ENCODE measurements around the gene ZNF451. TPM values are rescaled to one million over a fixed set of nuclear protein-coding genes. Genes with fewer than 3 reads are reported as not detected.
A peak's percentile ranks its signal among the peaks of the same experiment; 100 is the strongest.

Gene ZNF451
- total and polyA plus RNA-seq, 5 donors, result 11.0 to 41.9 (median 27.8) TPM

DNA sequence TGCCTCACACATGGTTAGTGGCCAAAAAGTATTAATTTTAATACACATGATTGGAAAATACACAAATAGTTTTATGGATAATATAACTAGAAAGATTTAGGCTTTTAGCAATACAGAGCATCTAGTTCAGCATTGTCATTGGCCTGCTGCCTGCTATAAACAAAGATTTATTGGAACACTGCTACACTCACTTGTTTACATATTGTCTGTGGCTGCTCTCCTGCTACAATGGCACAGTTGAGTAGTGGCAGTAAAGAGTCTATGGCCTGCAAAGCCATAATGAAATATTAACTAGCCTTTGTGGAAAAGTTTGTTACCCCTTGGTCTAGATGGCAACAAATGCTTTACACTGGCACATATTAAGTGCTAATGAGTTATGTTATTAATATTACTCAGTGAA, 37.8 kb downstream of the ZNF451 start:
- intact Hi-C loops (cut with DNase I), result no loop called here

DNA sequence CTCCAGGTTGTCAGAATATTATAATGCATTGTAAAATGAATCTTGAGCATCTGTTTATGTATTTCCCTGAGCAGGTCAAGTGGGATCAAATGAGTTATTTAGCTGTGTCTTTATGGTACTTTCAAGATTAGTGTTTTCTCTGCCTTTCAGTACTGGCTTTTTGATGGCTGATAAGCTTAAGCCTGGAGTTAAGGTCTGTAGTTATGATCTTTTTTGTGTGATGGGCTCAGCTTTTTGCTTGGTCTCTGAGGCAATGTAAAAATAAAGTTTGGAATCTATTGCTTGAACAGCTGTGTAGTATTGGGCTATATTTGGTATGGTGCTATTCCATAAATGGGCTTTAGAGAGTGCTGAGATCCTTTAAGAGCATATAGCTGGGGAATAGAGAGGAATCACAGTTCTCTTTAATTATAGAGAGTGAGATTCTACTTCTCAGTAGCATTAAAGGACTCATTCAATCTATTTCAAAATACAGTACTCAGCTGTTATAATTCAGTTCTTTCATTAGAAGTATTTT, 40.7 kb downstream of the ZNF451 start:
- intact Hi-C loops (cut with DNase I), result no loop called here
- no peak overlapping the region for H3K4me3 ChIP-seq (ENCODE audit: low read length)
- no peaks in the 10 kb centered on the region for H3K4me1 ChIP-seq (ENCODE audit: control insufficient read depth, insufficient read depth, low read length)
- DNase-seq (no peak), ATAC-seq (no peak)
- no peak overlapping the region for H3K27ac ChIP-seq (ENCODE audit: low read length)
- no peaks in the 10 kb centered on the region for H3K27me3 ChIP-seq (ENCODE audit: control insufficient read depth, insufficient read depth)
- no peaks in the 10 kb centered on the region for H3K9me3 ChIP-seq (ENCODE audit: control insufficient read depth, low read length)

More for the DNA sequence above, 37.8 kb downstream of the ZNF451 start:
- H3K27ac ChIP-seq (ENCODE audit: low read length), result no peak overlapping the region
- no peaks in the 10 kb centered on the region for H3K4me1 ChIP-seq (ENCODE audit: control insufficient read depth, insufficient read depth, low read length)
- H3K9me3 ChIP-seq (ENCODE audit: control insufficient read depth, low read length), result no peaks in the 10 kb centered on the region
- no peak for DNase-seq
- ATAC-seq, result no peak
- no peaks in the 10 kb centered on the region for H3K27me3 ChIP-seq (ENCODE audit: control insufficient read depth, insufficient read depth)
- H3K4me3 ChIP-seq (ENCODE audit: low read length), result no peak overlapping the region

DNA sequence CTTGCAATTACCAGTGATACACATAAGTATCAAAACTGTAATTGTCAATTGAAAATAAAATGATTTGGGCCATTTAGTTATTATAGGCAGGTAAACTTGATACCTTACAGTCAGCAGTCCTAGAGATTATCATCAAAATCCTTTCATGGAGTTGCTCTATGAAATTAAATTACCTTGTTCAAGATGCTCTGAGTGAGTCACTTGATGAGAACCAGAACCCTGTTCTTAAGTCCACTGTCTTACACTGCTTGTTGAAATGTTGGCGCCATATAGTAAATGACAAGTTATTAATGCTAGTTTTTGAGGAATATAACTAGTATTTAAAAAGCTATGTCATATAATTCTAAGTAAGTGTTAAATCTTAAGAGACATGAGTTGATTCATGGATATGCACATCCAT, 45.0 kb downstream of the ZNF451 start:
- DNase-seq (no peak), ATAC-seq (no peak)
- H3K4me3 ChIP-seq (ENCODE audit: low read length), result no peak overlapping the region
- intact Hi-C loops (cut with DNase I), result no loop called here
- 95% methylated on average over 1 of the region's 1 CpG for WGBS
- no peaks in the 10 kb centered on the region for H3K27me3 ChIP-seq (ENCODE audit: control insufficient read depth, insufficient read depth)
- H3K9me3 ChIP-seq (ENCODE audit: control insufficient read depth, low read length), result no peaks in the 10 kb centered on the region
- no peak overlapping the region for H3K27ac ChIP-seq (ENCODE audit: low read length)
- H3K4me1 ChIP-seq (ENCODE audit: control insufficient read depth, insufficient read depth, low read length), result no peaks in the 10 kb centered on the region

DNA sequence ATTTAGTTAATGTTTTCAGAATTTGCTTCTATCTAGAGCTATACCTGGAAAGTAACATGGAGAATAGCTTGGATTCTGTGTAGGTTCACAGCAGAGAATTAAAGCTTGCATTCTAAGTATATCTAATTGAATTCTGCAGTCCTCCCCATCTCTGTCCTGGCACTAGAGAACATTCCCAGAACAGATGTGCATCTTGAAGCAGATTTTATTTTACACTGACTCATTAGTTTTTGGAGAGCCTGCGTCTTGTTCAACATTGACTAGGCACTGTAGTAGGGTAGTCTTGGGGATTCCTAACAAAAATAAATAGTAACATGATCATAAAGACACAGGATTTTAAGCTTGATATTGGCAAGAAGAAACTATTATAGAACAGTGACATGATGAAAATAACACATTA, 45.9 kb downstream of the ZNF451 start:
- 83% methylated on average over 1 of the region's 1 CpG for whole genome bisulfite sequencing
- intact Hi-C loops (cut with DNase I), result no loop called here
- H3K27me3 ChIP-seq (ENCODE audit: control insufficient read depth, insufficient read depth), result no peaks in the 10 kb centered on the region
- H3K4me3 ChIP-seq (ENCODE audit: low read length), result no peak overlapping the region
- H3K4me1 ChIP-seq (ENCODE audit: control insufficient read depth, insufficient read depth, low read length), result no peaks in the 10 kb centered on the region
- no peaks in the 10 kb centered on the region for H3K9me3 ChIP-seq (ENCODE audit: control insufficient read depth, low read length)
- DNase-seq (no peak), ATAC-seq (no peak)
- H3K27ac ChIP-seq (ENCODE audit: low read length), result no peak overlapping the region

DNA sequence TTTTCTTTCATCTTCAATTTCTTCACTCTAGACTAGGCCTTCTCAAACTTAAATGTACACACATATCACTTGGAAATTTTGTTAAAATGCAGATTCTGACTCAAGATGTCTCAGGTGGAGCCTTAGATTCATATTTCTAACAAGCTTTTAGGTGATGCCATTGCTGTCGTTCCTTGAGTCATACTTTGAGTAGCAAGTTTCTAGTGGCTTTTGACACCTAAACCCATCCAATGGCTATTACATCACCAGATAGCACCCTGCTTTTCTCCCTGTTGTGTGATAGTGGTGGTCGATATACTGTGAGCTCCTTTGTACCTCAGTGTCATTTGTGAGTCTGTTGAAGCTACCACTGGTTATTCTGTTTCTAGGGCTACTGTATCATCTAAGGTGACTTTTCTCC, 47.4 kb downstream of the ZNF451 start:
- no peaks in the 10 kb centered on the region for H3K9me3 ChIP-seq (ENCODE audit: control insufficient read depth, low read length)
- DNase-seq (no peak), ATAC-seq (no peak)
- intact Hi-C loops (cut with DNase I), result no loop called here
- 95% methylated on average over 2 of the region's 2 CpGs for WGBS
- no peaks in the 10 kb centered on the region for H3K27me3 ChIP-seq (ENCODE audit: control insufficient read depth, insufficient read depth)
- H3K4me1 ChIP-seq (ENCODE audit: control insufficient read depth, insufficient read depth, low read length), result no peaks in the 10 kb centered on the region
- H3K27ac ChIP-seq (ENCODE audit: low read length), result no peak overlapping the region
- no peak overlapping the region for H3K4me3 ChIP-seq (ENCODE audit: low read length)

DNA sequence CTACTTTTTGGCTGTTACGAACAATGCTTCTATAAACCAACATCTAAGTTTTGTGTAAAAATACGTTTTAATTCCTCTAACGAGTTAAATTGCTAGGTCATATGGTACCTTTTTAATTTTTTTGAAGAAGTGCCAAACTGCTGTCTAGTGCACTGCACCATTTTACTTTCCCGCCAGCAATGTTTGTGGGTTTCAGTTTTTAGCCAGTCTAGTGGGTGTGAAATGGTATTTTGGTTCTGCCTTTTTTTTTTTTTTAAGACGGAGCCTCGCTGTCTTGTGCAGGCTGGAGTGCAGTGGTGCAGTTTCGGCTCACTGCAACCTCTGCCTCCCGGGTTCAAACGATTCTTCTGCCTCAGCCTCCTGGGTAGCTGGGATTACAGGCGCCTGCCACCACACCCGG, 48.0 kb downstream of the ZNF451 start:
- 96% methylated on average over 11 of the region's 11 CpGs for WGBS
- H3K9me3 ChIP-seq (ENCODE audit: control insufficient read depth, low read length), result no peaks in the 10 kb centered on the region
- ATAC-seq (no peak), DNase-seq (peak in 1 of 3 donors; percentile 31)
- H3K4me3 ChIP-seq (ENCODE audit: low read length), result no peak overlapping the region
- H3K27me3 ChIP-seq (ENCODE audit: control insufficient read depth, insufficient read depth), result no peaks in the 10 kb centered on the region
- no peaks in the 10 kb centered on the region for H3K4me1 ChIP-seq (ENCODE audit: control insufficient read depth, insufficient read depth, low read length)
- intact Hi-C loops (cut with DNase I), result no loop called here
- no peak overlapping the region for H3K27ac ChIP-seq (ENCODE audit: low read length)

DNA sequence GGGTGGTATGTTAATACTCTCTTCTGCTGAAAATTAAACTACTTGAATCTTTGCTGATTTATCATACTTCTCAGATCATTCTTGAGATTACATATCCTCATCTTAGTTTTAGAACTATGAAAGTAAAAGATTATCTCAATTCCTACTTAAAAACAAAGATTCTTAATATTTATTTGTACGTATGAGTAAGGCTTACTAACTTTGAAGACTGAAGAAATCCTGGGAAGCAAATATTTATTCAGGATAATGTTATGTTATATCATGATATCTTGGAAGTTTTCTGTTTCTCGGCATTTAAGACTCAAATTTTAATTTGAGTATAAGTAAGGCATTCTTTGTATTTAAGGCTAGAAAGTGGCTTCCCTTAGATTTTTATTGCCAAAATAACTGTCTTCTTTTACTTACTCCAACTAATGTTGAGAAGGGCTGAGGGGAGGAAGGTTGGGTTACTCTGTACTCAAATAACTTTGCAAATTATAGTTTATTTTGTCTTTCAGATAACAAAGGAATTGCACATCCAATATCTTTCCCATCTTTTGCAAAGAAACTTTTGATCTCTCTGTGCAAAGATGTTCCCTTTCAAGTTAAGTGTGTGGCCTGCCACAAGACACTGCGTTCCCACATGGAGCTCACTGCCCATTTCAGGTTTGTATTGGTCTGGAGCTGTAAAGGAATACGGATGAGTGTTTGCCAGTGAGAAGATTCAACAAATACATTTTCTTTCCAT, 51.6 kb downstream of the ZNF451 start:
- no peaks in the 10 kb centered on the region for H3K4me1 ChIP-seq (ENCODE audit: control insufficient read depth, insufficient read depth, low read length)
- ATAC-seq (no peak), DNase-seq (no peak)
- H3K27me3 ChIP-seq (ENCODE audit: control insufficient read depth, insufficient read depth), result no peaks in the 10 kb centered on the region
- H3K9me3 ChIP-seq (ENCODE audit: control insufficient read depth, low read length), result no peaks in the 10 kb centered on the region
- no peak overlapping the region for H3K27ac ChIP-seq (ENCODE audit: low read length)
- H3K4me3 ChIP-seq (ENCODE audit: low read length), result no peak overlapping the region
- intact Hi-C loops (cut with DNase I), result no loop called here
- 96% methylated on average over 4 of the region's 4 CpGs for WGBS

DNA sequence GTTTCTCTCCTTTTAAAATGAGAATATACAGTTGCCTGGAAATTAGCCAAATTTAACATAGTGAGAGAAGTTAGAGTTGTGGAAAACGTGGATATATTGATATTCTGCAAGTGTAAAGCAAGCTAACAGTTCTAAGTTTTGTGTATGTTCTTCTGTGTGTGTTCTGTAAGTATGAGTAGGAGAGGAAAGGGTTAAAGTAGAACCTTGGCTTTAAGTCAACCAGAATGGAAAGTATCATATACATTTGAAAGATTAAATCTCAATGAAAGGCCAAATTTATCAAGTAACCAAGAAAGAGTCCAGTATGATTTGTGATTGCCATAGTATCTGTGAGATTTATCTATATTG, 52.2 kb downstream of the ZNF451 start:
- 79% methylated on average over 1 of the region's 1 CpG for WGBS
- no peak for DNase-seq
- no peak for ATAC-seq
- H3K27ac ChIP-seq (ENCODE audit: low read length), result no peak overlapping the region
- intact Hi-C loops (cut with DNase I), result no loop called here
- no peak overlapping the region for H3K4me3 ChIP-seq (ENCODE audit: low read length)
- no peaks in the 10 kb centered on the region for H3K9me3 ChIP-seq (ENCODE audit: control insufficient read depth, low read length)
- no peaks in the 10 kb centered on the region for H3K4me1 ChIP-seq (ENCODE audit: control insufficient read depth, insufficient read depth, low read length)
- no peaks in the 10 kb centered on the region for H3K27me3 ChIP-seq (ENCODE audit: control insufficient read depth, insufficient read depth)

DNA sequence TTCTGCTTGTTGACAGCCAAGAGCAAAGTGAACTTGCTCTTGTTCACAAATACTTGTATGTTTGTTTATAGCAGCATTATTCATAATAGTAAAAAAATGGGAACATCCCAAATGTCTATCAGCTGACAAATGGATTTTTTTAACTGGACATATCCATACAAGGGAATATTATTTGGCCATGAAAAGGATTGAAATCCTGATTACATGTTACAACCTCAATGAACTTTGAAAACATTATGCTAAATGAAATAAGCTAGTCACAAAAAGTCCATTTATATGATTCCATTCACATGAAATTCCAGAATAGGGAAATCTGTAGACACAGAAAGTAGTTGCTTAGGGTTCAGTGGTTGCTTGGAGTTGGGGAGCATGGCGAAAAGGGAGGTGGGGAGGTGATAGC, 53.7 kb downstream of the ZNF451 start:
- Histone ChIP-seq H3K9me3 (ENCODE audit: control insufficient read depth, low read length) (no peaks in the 10 kb centered on the region), H3K4me1 (ENCODE audit: control insufficient read depth, insufficient read depth, low read length) (no peaks in the 10 kb centered on the region), H3K27ac (ENCODE audit: low read length) (no peak overlapping the region), H3K27me3 (ENCODE audit: control insufficient read depth, insufficient read depth) (no peaks in the 10 kb centered on the region), H3K4me3 (ENCODE audit: low read length) (no peak overlapping the region)
- WGBS, result 97% methylated on average over 1 of the region's 1 CpG
- ATAC-seq (no peak), DNase-seq (no peak)
- intact Hi-C loops (cut with DNase I), result no loop called here

DNA sequence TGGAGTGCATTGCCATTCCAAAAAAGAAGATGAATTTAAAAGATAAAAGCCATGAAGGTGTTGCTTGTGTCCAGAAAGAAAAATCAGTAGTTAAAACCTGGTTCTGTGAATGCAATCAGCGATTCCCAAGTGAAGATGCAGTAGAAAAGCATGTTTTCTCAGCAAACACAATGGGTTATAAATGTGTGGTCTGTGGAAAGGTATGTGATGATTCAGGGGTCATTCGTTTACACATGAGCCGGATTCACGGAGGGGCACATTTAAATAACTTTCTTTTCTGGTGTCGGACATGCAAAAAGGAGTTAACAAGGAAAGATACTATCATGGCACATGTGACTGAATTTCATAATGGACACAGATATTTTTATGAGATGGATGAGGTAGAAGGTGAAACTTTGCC, 57.4 kb downstream of the ZNF451 start:
- no peak overlapping the region for H3K4me3 ChIP-seq (ENCODE audit: low read length)
- H3K27ac ChIP-seq (ENCODE audit: low read length), result no peak overlapping the region
- no peaks in the 10 kb centered on the region for H3K9me3 ChIP-seq (ENCODE audit: control insufficient read depth, low read length)
- DNase-seq (no peak), ATAC-seq (no peak)
- WGBS, result 95% methylated on average over 5 of the region's 5 CpGs
- H3K4me1 ChIP-seq (ENCODE audit: control insufficient read depth, insufficient read depth, low read length), result no peaks in the 10 kb centered on the region
- intact Hi-C loops (cut with DNase I), result no loop called here
- no peaks in the 10 kb centered on the region for H3K27me3 ChIP-seq (ENCODE audit: control insufficient read depth, insufficient read depth)

DNA sequence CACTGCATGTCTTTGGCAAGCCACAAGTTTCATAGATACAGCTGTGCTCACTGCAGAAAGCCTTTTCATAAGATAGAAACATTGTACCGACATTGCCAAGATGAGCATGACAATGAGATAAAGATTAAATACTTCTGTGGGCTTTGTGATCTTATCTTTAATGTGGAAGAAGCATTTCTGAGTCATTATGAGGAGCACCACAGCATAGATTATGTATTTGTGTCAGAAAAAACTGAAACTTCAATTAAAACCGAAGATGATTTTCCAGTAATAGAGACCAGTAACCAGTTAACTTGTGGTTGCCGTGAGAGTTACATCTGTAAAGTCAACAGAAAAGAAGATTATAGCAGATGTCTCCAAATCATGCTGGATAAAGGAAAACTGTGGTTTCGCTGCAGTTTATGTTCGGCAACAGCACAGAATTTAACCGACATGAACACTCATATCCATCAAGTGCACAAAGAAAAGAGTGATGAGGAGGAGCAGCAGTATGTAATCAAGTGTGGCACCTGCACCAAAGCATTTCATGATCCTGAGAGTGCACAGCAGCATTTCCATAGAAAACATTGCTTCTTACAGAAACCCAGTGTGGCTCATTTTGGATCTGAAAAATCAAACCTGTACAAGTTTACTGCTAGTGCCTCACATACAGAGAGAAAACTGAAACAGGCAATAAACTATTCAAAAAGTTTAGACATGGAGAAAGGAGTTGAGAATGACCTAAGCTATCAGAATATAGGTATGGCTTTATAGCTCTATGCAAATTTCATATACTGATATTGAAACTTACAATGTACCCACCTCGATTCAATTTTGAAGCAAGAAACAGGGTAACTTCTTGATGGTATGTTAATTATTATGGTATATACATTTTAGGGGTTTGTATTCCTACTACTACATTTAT, 58.2 kb downstream of the ZNF451 start:
- Histone ChIP-seq H3K4me3 (ENCODE audit: low read length) (no peak overlapping the region), H3K27ac (ENCODE audit: low read length) (no peak overlapping the region), H3K9me3 (ENCODE audit: control insufficient read depth, low read length) (no peaks in the 10 kb centered on the region), H3K27me3 (ENCODE audit: control insufficient read depth, insufficient read depth) (no peaks in the 10 kb centered on the region), H3K4me1 (ENCODE audit: control insufficient read depth, insufficient read depth, low read length) (no peaks in the 10 kb centered on the region)
- intact Hi-C loops (cut with DNase I), result no loop called here
- DNase-seq (no peak), ATAC-seq (no peak)
- WGBS, result 87% methylated on average over 7 of the region's 7 CpGs
